ENCODE measurements around the gene PCP4. TPM values are rescaled to one million over a fixed set of nuclear protein-coding genes. Genes with fewer than 3 reads are reported as not detected.
A peak's percentile ranks its signal among the peaks of the same experiment; 100 is the strongest.

The PCP4 gene
- total RNA-seq, 1 donor from 2014 or later = not detected

DNA sequence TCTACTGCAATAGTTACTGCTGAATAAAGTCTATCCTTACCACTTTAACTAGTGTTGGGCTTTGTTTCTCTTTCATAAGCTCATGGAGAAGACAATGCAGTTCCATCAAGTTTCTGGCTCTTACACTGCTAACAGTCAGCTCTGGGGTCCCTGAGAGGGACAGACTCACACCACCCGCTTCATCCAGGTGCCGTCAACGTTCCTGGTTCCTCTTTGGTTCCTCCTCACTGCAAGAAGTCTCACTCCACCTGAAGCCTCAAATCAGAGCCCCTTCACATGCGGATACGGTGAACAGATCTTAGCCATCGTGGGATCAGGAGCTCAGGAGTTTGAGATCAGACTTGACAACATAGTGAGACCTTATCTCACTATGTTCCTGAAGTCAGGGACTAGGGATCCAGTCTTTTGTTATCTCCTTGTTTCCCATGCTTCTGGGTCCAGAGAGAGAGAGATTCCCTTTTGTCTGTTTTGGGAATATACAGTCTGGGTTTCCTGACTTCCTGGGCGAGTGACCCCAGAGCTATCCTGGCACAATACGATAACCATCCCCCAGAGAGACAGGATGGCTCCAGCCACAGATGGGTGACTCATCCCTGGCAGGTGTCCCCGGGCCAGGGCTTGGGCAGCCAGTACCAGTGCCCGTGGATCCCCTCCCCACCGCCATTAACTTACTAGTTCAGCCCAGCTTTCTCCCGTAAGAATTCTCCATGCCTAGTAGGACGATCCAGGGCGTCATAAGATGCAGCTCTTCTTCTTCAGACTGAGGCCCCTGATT is 14.3 kb upstream of the PCP4 start:
- Histone ChIP-seq H3K27me3 (ENCODE audit: control insufficient read depth, insufficient read depth, low read length) (no peaks in the 10 kb centered on the region), H3K4me3 (ENCODE audit: low read depth, low read length) (no peak overlapping the region), H3K36me3 (ENCODE audit: control insufficient read depth, insufficient read depth, low read length) (no peaks in the 10 kb centered on the region)
- no peak for TF ChIP-seq CTCF (IDR thresholded peaks at IDR 0.05; ENCODE audit: insufficient read depth, low read length, severe bottlenecking)
- FAIRE-seq (peak; percentile 36), DNase-seq (ENCODE audit: low read depth) (no peak)

- FAIRE-seq = no peak
Observed at GRCh38 chr21:39854572-39854971, 12.7 kb upstream of the PCP4 start.

GRCh38 chr21:39855595-39855994 is 11.6 kb upstream of the PCP4 start:
- FAIRE-seq = no peak
- Histone ChIP-seq H3K27me3 (ENCODE audit: control insufficient read depth, insufficient read depth, low read length) (no peaks in the 10 kb centered on the region), H3K36me3 (ENCODE audit: control insufficient read depth, insufficient read depth, low read length) (no peaks in the 10 kb centered on the region), H3K4me3 (ENCODE audit: low read depth, low read length) (no peak overlapping the region)
- DNase-seq (ENCODE audit: low read depth) = peak; percentile 5
- TF ChIP-seq CTCF (IDR thresholded peaks at IDR 0.05; ENCODE audit: insufficient read depth, low read length, severe bottlenecking) = no peak

More at GRCh38 chr21:39854572-39854971, 12.7 kb upstream of the PCP4 start:
- no peak for TF ChIP-seq CTCF (IDR thresholded peaks at IDR 0.05; ENCODE audit: insufficient read depth, low read length, severe bottlenecking)
- Histone ChIP-seq H3K4me3 (ENCODE audit: low read depth, low read length) (no peak overlapping the region), H3K36me3 (ENCODE audit: control insufficient read depth, insufficient read depth, low read length) (no peaks in the 10 kb centered on the region), H3K27me3 (ENCODE audit: control insufficient read depth, insufficient read depth, low read length) (no peaks in the 10 kb centered on the region)
- DNase-seq (ENCODE audit: low read depth) = no peak

DNA sequence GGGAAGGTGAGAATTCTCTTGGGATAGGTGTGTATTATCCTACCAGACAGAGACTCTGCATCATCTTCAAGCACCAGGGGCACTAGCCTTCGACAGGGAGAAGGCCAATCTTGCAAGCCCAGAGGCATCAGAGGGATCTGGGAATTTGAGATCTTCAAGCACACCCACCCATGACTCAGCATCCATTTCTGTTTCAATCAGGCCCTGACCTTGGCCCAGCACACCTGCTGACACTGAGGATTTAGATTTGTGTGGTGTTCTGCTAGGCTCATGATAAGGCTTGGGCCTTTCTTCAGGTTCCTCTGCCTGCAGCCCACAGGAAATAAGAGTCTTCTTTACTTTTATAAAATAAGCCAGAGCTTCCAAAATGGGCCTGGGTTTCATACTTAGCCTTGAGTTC is 6.6 kb upstream of the PCP4 start:
- DNase-seq (ENCODE audit: low read depth) = no peak
- H3K4me3 ChIP-seq (ENCODE audit: low read depth, low read length) = no peak overlapping the region
- no peak for TF ChIP-seq CTCF (IDR thresholded peaks at IDR 0.05; ENCODE audit: insufficient read depth, low read length, severe bottlenecking)
- H3K27me3 ChIP-seq (ENCODE audit: control insufficient read depth, insufficient read depth, low read length) = no peaks in the 10 kb centered on the region
- FAIRE-seq = no peak
- no peaks in the 10 kb centered on the region for H3K36me3 ChIP-seq (ENCODE audit: control insufficient read depth, insufficient read depth, low read length)

GRCh38 chr21:39863111-39863510 is 4.1 kb upstream of the PCP4 start:
- Histone ChIP-seq H3K27me3 (ENCODE audit: control insufficient read depth, insufficient read depth, low read length) (no peaks in the 10 kb centered on the region), H3K4me3 (ENCODE audit: low read depth, low read length) (no peak overlapping the region), H3K36me3 (ENCODE audit: control insufficient read depth, insufficient read depth, low read length) (no peaks in the 10 kb centered on the region)
- TF ChIP-seq CTCF (IDR thresholded peaks at IDR 0.05; ENCODE audit: insufficient read depth, low read length, severe bottlenecking) = no peak
- peak; percentile 30 for DNase-seq (ENCODE audit: low read depth)
- FAIRE-seq = no peak

DNA sequence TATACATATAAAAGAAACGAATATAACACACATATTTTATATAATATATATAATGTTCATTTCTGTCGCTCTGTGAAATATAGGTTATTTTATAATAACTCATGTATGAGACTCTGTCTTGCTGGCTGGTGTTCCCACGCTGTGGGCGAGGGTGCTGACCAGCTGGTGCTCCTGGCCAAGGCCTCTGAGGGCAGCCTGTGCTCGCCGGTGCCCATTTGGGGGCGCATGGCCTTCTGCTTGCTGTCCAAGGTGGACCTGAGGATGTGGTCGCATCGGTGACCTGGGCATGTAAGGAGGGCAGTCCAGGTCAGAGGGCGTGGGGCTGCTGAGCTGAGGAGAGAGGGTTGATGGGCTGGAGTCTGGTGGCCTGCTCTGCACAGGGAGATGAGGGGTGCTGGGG is 1.1 kb upstream of the PCP4 start:
- H3K36me3 ChIP-seq (ENCODE audit: control insufficient read depth, insufficient read depth, low read length) = no peaks in the 10 kb centered on the region
- TF ChIP-seq CTCF (IDR thresholded peaks at IDR 0.05; ENCODE audit: insufficient read depth, low read length, severe bottlenecking) = no peak
- no peak for DNase-seq (ENCODE audit: low read depth)
- FAIRE-seq = no peak
- H3K27me3 ChIP-seq (ENCODE audit: control insufficient read depth, insufficient read depth, low read length) = no peaks in the 10 kb centered on the region
- H3K4me3 ChIP-seq (ENCODE audit: low read depth, low read length) = no peak overlapping the region
